GM19467 (cell line): ENCODE data around the gene NRIP3.
"Not testable (repeated sequence)": the region's sequence is repeated elsewhere in the genome, so short reads cannot be mapped to it uniquely, and the experiment has no call there.

Experiments used
- ATAC-seq: cut with Tn5 transposase; IDR thresholded peaks from one replicate; pipeline ENCODE4 v1.9.1; 2021; ENCODE audit warnings: mild to moderate bottlenecking, moderate library complexity; ENCODE audit not compliant: unreplicated experiment

The NRIP3 gene

DNA sequence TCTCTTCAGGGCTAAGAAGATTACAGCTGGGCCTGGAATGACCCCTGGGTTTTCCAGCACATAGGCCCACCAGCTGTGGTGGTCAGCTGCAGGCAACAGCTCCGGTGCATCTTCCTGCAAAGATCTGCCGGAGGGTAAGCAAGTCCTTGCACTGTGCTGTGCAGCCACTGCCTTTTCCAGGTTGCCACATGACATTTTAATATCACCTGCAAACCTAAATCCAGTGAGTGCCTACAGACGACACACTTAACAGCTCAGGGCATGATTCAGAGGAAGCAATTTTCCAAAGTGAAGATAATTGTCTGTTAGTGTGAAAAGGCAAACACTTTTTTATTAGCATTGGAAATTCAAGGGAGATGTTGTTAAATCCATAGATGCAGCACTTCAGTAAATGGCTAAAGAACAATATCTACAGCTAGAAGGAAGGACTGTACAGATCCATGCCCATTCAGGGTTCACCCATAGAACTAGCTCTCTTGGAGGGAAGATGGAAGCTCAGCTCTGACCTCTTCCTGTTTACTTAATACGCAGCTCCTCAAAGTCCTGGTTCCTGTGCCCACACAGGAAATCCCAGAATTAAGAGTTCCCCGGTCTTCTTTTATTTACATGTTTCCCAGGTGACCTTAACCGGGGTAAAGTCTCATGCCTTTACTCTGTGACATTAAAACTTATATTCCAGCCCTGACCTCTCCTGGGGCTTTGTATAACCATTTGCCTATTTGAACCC, 13.3 kb upstream of the NRIP3 start:
- no peak for ATAC-seq

- ATAC-seq: no peak
Measured at GRCh38 chr11:9015677-9016076, 11.9 kb upstream of the NRIP3 start.

- no peak for ATAC-seq
Measured at GRCh38 chr11:9014826-9015225, 11.0 kb upstream of the NRIP3 start.

DNA sequence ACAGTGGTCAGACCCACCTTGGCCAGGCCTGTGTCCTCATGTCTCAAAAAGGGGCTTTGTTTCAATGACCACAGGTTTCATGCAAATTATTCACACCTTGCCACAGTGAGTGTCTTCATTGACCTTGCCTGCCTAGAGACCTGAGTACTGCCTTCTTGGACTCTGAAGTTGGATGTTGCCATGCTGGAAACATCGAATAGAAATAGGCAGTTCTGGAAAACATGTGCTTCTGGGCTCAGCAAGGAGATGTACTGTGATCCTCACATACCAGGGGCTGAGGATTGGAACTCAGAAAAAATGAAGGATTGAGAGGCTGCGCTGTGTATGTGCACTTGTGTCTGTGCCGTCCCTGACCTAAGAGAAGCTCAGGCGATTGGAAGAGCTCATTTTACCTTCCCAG, 9.6 kb upstream of the NRIP3 start:
- no peak for ATAC-seq

DNA sequence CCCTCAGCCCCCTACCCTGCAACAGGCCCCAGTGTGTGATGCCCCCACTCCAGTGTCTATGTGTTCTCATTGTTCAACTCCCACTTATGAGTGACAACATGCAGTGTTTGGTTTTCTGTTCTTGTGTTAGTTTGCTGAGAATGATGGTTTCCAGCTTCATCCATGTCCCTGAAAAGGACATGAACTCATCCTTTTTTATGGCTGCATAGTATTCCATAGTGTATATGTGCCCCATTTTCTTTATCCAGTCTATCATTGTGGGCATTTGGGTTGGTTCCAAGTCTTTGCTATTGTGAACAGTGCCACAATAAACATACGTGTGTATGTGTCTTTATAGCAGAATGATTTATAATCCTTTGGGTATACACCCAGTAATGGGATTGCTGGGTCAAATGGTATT, 5.7 kb upstream of the NRIP3 start:
- not testable (repeated sequence) for ATAC-seq

DNA sequence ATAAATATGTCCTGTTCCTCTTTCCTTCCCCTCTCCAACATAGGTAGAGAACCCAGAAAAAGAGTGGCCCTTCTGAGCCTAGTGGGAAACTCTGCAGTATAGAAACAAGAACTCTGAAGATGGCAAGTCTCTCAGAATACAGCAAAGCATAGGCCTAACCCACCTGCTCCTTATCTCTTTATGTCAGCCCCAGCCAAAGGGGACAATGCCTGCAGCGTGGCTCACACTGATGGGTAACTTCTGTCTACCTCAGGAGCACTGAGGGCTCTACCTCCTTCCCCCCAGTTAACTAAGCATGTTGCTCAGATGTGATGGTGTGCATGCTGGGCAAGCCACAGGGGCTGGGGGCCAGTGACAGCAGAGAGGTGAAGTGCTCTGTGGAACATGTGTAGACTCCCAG, 4.9 kb upstream of the NRIP3 start:
- no peak for ATAC-seq

DNA sequence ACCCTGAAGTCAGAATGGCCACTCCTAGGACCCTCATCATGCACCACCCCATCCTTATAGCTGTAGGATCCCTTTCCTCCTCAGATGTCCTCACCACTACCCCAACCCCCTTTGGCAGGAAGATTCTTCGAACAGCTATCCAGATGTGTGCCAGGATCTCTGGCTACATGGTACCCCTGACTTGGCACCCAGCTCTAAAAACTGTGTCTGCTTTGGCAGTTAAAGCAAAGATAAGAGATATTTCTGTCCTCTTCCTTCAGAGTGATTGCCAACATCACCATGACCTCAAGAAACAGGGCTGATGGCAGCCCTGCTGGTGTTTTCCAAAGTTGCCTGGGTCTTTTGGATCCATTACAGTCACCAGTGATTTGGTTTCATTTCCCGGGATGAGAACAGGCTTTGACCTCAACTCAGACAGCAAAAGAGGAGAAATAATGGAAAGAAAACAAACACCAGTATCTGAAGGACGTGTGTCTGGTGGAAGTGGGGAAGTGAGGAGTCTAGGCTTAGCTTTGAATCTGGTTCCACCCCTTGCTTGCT, 4.3 kb upstream of the NRIP3 start:
- ATAC-seq: no peak

- no peak for ATAC-seq
Measured at GRCh38 chr11:9005087-9005486, 1.3 kb upstream of the NRIP3 start.

DNA sequence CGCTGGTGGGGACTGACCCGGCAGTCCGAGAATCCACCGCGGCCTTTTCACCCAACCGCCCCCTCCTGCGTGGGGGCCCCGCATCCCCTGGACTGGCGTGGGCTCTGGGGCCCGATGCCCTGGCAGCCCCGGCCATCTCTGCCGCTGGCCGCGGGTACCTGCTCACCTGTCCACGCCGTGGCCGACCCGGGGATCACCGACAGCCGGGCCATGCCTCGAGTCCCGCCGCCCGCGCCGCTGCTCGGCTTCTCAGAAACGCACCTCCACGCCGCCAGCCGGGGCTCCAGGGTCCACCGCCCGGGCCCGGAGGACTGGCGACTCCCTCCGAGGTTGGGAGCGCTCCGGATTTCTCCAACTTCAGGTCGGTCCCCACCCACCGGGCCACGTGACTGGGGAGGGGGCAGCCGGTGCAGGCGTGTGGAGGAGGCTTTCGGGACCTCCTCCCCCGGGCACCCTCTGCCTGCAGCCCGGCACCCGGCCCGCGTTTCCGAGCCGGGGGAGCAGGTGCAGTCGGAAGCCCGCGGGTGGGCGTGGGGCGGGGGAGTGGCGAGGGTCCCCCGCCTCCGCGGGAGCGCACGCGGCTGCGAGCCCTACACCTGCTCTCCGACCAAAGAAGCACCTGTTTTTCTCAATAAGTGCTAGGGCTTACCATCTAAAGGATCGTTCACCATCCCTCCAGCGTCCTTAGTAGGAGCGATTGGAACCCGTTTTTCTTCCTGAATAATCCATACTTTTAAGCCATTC, 554 bp upstream of the NRIP3 start:
- ATAC-seq: no peak

DNA sequence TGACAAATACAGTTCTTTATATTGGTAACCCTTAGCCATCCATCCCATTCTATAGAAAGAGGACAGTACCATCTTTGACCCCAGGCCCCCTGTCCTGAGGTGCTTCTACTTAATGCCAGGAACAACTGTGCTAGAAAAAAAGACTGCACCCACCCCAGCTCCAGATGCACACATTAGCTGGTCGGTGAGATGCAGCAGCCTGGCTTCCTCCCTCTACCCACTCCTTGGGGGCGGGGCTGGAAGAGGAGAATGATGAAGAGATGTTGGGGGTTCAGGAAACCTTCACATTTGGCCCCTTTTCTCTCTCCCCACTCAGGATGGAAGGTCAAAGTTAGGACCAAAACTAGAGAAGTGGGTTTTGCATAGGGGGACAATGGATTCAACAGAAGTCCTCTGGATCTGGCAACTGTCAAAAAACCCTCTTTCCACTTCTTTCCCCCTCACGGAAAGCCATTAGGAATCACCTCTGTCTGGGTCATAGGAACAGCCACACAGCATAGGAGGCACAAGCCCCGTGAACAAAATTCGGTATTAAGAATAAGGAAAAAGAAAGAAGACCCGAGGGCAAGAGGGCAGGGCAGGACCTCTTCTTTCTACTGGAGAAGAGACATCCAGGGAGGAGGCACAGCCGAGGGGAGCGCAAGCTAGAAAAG, 755 bp downstream of the NRIP3 start:
- no peak for ATAC-seq

- no peak for ATAC-seq
Measured at GRCh38 chr11:9001736-9002135, 2.1 kb downstream of the NRIP3 start.

DNA sequence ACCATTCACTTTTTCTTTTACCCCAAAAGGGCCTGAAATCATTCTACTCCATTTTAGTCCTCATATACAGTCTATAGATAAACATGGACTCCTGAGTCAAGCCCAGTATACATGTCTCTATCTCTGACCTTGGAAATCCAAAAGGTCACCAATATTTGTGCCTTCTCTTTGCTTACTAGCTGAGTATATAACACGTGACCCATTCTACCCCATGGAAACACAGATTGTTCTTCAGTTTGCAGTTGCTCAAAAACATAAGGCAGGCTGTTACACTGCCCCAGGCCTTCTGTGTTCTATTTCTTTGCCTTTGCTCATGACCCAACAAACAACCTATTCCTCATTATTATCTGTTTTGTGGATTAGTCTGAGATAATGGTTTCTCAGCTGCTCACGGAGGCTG, 5.8 kb downstream of the NRIP3 start:
- ATAC-seq: no peak

DNA sequence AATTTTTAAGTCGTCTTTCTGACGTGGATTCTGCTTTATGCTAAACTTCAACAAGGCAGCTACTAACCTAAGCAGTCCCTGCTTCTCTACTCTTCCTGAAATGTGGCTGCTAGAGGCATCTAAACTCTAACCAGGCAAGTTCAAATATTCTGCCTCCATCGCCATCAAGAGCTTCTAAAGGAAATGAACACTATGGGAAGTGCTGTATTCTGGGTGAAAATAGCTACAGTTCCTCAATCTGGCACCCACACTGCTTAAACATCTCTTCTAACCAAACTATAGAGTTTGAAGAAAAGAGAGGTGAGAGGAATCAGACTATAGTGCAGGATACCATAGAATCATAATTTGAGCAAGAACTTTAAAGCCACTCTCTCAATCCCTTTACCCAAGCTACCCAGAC, 6.3 kb downstream of the NRIP3 start:
- ATAC-seq: no peak

DNA sequence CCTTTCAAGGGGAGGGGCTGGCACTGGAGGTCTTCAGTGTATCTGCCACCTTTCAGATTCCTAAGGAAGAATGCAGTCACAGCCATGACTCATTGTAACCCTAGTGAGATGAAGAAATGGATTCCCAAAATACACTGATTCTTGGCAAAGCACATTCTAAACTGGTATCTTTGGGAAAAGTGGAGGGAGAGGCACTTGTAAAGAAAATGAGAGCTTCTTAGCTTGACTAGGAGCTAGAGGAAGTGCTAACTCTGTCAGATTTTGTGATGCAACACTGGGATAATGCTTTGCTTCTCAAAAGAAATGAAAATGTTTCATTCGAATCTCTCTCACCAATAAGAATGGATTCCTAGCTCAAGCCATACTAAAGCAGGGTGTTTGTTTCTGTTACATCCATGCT, 14.3 kb downstream of the NRIP3 start:
- ATAC-seq: no peak

DNA sequence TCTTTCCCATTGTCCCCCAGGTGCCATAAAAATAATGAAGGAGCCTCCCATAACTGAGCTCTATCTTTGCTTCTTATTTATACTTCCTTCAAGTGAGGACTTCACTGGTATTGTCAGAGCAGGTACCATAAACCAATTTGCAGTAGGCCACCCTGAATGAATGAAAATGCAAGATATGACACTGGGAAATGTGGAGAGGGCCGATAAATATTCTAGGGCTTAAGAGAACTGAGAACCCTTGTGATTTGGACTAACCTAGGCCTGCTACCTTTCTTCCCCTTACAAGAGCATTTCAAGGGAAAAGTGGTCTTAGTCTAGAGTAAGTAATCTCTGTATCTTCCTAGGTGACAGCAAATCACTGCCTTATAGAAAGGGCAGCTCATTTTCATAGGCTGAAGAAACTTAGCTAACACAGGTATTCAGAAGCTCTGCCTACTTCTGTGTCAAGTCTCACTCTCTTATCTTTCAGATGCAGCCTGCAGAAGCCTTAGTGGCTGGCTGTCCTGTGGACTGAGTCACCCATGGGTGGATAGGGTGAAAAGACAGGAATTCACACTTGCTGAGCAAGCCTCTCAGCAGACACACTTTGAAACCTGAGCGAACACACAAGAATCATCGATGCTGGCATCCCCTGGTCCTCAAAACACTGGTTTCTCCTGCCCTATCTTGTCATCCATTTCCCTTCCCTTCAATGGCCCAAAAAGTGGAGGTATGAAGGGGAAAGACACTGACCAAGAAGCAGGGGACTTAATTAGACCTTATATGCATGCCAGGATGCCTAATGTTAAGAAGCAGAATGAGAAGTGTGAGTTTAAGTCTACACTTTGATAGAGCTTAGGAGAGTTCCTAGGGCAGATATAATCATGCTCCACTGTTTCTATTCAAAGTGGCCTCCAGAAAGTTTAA, 15.2 kb downstream of the NRIP3 start:
- no peak for ATAC-seq

- no peak for ATAC-seq
Measured at GRCh38 chr11:8987446-8987845, 16.4 kb downstream of the NRIP3 start.

- not testable (repeated sequence) for ATAC-seq
Measured at GRCh38 chr11:8986772-8987171, 17.0 kb downstream of the NRIP3 start.

- ATAC-seq: no peak
Measured at GRCh38 chr11:8985462-8985861, 18.3 kb downstream of the NRIP3 start.

- no peak for ATAC-seq
Measured at GRCh38 chr11:8983552-8983951, 20.2 kb downstream of the NRIP3 start.

DNA sequence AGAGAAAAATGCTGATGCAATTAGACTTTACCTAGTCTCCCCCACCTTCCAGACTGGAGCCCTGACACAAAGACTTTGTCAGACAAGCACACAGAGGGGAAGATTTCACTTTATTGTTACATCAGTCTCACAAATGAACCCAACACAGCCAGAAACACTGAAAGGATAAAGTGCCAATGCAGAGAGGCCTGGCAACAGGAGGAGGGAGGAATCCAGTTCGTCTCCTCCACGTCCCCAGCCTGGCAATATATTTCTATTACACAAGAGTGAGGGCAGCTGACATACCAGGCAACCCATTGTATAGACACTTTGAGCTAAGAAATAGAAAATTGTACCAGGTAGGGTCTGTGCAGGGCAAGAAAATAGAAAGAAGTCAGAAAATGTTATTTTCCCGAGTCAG, 23.3 kb downstream of the NRIP3 start:
- ATAC-seq: no peak

DNA sequence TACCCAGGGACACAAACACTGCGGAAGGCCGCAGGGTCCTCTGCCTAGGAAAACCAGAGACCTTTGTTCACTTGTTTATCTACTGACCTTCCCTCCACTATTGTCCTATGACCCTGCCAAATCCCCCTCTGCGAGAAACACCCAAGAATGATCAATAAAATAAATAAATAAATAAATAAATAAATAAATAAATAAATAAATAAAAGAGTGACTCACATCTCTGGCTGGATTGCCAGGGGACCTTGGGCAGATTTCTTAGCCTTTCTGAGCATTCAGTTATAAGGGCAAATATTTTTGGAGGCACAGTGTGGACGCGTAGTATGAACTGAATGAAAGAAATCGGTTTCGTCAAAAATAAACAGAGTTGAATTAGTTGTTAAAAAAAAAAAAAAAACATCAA, 24.4 kb downstream of the NRIP3 start:
- not testable (repeated sequence) for ATAC-seq
